KMS-11 (cell line): Measurements from ENCODE around the gene PTGIS.
"Not testable (repeated sequence)": the region's sequence is repeated elsewhere in the genome, so short reads cannot be mapped to it uniquely, and the experiment has no call there.

Experiments
- H2AFZ ChIP-seq: fragments of 200-600 bp; sonication (generic); 2 replicates; pipeline ENCODE4 v1.6.1; 2016; ENCODE audit warnings: antibody characterized with exemption, mixed run types, low read depth
- H3K27ac ChIP-seq: fragments of 200-600 bp; sonication (generic); 2 replicates; pipeline ENCODE4 v1.6.1; 2016; ENCODE audit warnings: mild to moderate bottlenecking, mixed run types
- H3K27me3 ChIP-seq: fragments of 200-600 bp; sonication (generic); 2 replicates; pipeline ENCODE4 v1.6.1; 2017; ENCODE audit warnings: mild to moderate bottlenecking, low read depth, mixed run types, moderate library complexity; ENCODE audit not compliant: insufficient read depth
- H3K36me3 ChIP-seq: fragments of 200-600 bp; sonication (generic); 2 replicates; pipeline ENCODE4 v1.6.1; 2017; ENCODE audit warnings: mild to moderate bottlenecking, mixed run types; ENCODE audit not compliant: insufficient read depth
- H3K4me1 ChIP-seq: fragments of 200-600 bp; sonication (generic); 2 replicates; pipeline ENCODE4 v1.6.1; 2016; ENCODE audit warnings: mild to moderate bottlenecking, low read depth, mixed run types; ENCODE audit not compliant: poor library complexity, severe bottlenecking
- H3K4me2 ChIP-seq: fragments of 200-600 bp; sonication (generic); 2 replicates; pipeline ENCODE4 v1.7.0; 2016; ENCODE audit warnings: mild to moderate bottlenecking, mixed run types
- H3K4me3 ChIP-seq: fragments of 200-600 bp; sonication (generic); IDR thresholded peaks from 2 replicates; pipeline ENCODE4 v1.6.1; 2017; ENCODE audit warnings: low read depth, low read length, mixed read lengths; ENCODE audit not compliant: insufficient read depth
- H3K79me2 ChIP-seq: fragments of 200-600 bp; sonication (generic); 2 replicates; pipeline ENCODE4 v1.6.1; 2016; ENCODE audit warnings: low read depth, mixed run types; ENCODE audit not compliant: insufficient read depth
- H3K9ac ChIP-seq: fragments of 200-600 bp; sonication (generic); 2 replicates; pipeline ENCODE4 v1.6.1; 2016; ENCODE audit warnings: mild to moderate bottlenecking, mixed run types
- H4K20me1 ChIP-seq: fragments of 200-600 bp; sonication (generic); 2 replicates; pipeline ENCODE4 v1.6.1; 2016; ENCODE audit warnings: mild to moderate bottlenecking, mixed run types; ENCODE audit not compliant: insufficient read depth
- TF ChIP-seq, protein P1 (sequence below): fragments of 200-600 bp; sonication (generic); conservative IDR thresholded peaks from 2 replicates; pipeline ENCODE4 v1.6.1; 2017; ENCODE audit warnings: low read depth, mild to moderate bottlenecking, antibody characterized with exemption, low read length, moderate library complexity, mixed read lengths

PTGIS gene

DNA sequence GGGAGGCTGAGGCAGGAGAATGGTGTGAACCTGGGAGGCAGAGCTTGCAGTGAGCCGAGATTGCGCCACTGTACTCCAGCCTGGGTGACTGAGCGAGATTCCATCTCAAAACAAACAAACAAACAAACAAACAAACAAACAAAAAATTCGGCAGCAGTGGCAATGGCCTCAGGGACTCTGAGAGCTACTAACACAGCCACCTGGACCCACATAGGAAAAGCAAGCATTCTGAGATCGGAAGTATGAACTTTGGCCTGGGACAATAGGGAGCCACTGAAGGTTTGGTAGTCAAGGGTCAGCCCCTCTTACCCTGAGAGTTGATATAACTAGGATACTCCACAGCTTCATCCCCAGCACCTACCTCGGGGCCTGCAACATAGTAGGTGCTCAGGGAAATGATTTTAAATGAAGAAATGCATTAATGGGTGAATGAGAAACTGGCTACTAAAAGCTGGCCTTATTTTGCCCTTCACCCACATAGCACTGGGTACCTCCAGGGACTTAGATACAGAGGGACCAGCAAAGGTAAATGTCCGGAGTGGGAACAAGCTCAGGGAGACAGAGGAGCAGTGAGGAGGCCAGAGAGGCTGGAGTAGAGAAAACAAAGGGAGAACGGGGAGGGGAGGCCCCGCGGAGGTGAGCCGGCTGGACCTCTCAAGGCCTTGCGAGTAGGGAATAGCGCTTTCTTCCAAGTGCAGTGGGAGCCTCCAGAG is 46.6 kb upstream of the PTGIS start:
- no peak overlapping the region for H3K9ac ChIP-seq
- no peaks in the 10 kb centered on the region for H4K20me1 ChIP-seq
- no peaks in the 10 kb centered on the region for H3K79me2 ChIP-seq
- H3K27ac ChIP-seq: no peak overlapping the region
- peaks cover 31% of the 10 kb centered on the region for H3K4me1 ChIP-seq
- H3K4me3 ChIP-seq: no peak overlapping the region
- H3K4me2 ChIP-seq: no peak overlapping the region
- H2AFZ ChIP-seq: no peak overlapping the region
- peaks cover 16% of the 10 kb centered on the region; the same call in 1 of the 2 replicates for H3K27me3 ChIP-seq
- H3K36me3 ChIP-seq: no peaks in the 10 kb centered on the region
- TF ChIP-seq, protein P1, sequence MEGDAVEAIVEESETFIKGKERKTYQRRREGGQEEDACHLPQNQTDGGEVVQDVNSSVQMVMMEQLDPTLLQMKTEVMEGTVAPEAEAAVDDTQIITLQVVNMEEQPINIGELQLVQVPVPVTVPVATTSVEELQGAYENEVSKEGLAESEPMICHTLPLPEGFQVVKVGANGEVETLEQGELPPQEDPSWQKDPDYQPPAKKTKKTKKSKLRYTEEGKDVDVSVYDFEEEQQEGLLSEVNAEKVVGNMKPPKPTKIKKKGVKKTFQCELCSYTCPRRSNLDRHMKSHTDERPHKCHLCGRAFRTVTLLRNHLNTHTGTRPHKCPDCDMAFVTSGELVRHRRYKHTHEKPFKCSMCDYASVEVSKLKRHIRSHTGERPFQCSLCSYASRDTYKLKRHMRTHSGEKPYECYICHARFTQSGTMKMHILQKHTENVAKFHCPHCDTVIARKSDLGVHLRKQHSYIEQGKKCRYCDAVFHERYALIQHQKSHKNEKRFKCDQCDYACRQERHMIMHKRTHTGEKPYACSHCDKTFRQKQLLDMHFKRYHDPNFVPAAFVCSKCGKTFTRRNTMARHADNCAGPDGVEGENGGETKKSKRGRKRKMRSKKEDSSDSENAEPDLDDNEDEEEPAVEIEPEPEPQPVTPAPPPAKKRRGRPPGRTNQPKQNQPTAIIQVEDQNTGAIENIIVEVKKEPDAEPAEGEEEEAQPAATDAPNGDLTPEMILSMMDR: no peak

GRCh38 chr20:49612127-49612738 is 44.3 kb upstream of the PTGIS start:
- no peaks in the 10 kb centered on the region for H3K36me3 ChIP-seq
- H3K4me1 ChIP-seq: peaks cover 27% of the 10 kb centered on the region
- no peaks in the 10 kb centered on the region for H3K79me2 ChIP-seq
- peaks cover 12% of the 10 kb centered on the region; the same call in 1 of the 2 replicates for H3K27me3 ChIP-seq
- no peak overlapping the region for H3K27ac ChIP-seq
- H2AFZ ChIP-seq: no peak overlapping the region
- H4K20me1 ChIP-seq: no peaks in the 10 kb centered on the region
- H3K4me3 ChIP-seq: no peak overlapping the region
- H3K4me2 ChIP-seq: no peak overlapping the region
- no peak overlapping the region for H3K9ac ChIP-seq
- TF ChIP-seq, protein P1: no peak

DNA sequence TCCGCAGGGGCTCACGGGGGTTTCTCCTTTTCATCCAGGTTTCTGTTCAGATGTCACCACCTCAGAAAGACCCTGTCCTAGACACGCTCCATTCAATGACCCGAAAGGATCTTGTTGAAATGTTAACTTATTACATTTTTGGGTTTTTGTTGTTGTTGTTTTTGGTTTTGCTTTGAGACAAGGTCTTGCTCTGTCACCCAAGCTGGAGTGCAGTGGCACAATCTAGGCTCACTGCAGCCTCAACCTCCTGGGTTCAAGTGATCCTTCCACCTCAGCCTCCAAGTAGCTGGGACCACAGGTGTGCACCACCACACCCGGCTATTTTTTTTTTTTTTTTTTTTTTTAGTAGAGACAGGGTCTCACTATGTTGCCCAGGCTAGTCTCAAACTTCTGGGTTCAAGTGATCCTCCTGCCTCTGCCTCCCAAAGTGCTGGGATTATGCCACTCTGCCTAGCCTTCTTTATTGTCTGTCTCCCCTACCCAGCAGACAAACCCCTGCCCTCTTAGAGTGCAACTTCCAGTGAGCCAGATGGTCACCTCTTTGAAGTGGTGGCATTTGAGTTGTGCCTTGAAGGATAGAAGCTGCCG is 43.7 kb upstream of the PTGIS start:
- H3K4me3 ChIP-seq, H3K27ac ChIP-seq, H3K79me2 ChIP-seq, H3K9ac ChIP-seq, H4K20me1 ChIP-seq, H3K36me3 ChIP-seq: not testable (repeated sequence)
- Histone ChIP-seq H3K27me3 (peaks cover 13% of the 10 kb centered on the region; the same call in 1 of the 2 replicates), H2AFZ (peak overlapping the region; percentile 70; the same call in 1 of the 2 replicates), H3K4me1 (peaks cover 27% of the 10 kb centered on the region), H3K4me2 (peak overlapping the region; percentile 56; the same call in 1 of the 2 replicates)

- Histone ChIP-seq H3K79me2 (no peaks in the 10 kb centered on the region), H3K36me3 (no peaks in the 10 kb centered on the region), H2AFZ (peak overlapping the region; percentile 70; the same call in 1 of the 2 replicates), H3K4me3 (no peak overlapping the region), H3K27me3 (peaks cover 13% of the 10 kb centered on the region; the same call in 1 of the 2 replicates), H3K4me2 (peak overlapping the region; percentile 56), H3K27ac (no peak overlapping the region), H3K9ac (no peak overlapping the region), H4K20me1 (no peaks in the 10 kb centered on the region), H3K4me1 (peaks cover 27% of the 10 kb centered on the region)
- TF ChIP-seq, protein P1: peak; percentile 99
Measured at GRCh38 chr20:49610691-49611538, 43.0 kb upstream of the PTGIS start.
